Endothelial cell of umbilical vein (primary cell): ENCODE data around the gene MFN2. TPM values are rescaled to one million over a fixed set of nuclear protein-coding genes. Genes with fewer than 3 reads are reported as not detected.

ENCODE experiments used
- BruUV-seq: library from RNA; stranded (reverse); fragments of 400-500 nt; replicated peaks from 2 replicates; lab custom pipeline; 2021; lab: Mats Ljungman, UMichigan
- CTCF ChIA-PET: fragments of 300-600, 350-600 bp; sonication (Branson Sonifier 250); formaldehyde crosslinking; loops from one replicate; lab custom pipeline; 2021; ENCODE audit warnings: antibody characterized with exemption, inconsistent platforms; lab: Charles Lee
- POLR2A ChIA-PET: fragments of 300-600, 350-600 bp; sonication (Branson Sonifier 250); formaldehyde crosslinking; loops from one replicate; lab custom pipeline; 2021; ENCODE audit warnings: antibody characterized with exemption, inconsistent platforms; lab: Charles Lee
- DNase-seq: peaks from one replicate; pipeline ENCODE4 v3.0.0-alpha.2; 2011; ENCODE audit warnings: low read depth, low spot score
- FAIRE-seq: peaks from 2 replicates; lab custom pipeline; 2011; peaks lifted over from hg19 to GRCh38; lab: Jason Lieb, UNC
- H2AFZ ChIP-seq: 2 replicates; pipeline ENCODE4 v1.6.0; 2012; ENCODE audit warnings: low read depth, low read length, control low read depth, inconsistent platforms
- H3K27ac ChIP-seq: 2 replicates; pipeline ENCODE4 v1.5.1; 2011; ENCODE audit warnings: low read depth, mild to moderate bottlenecking, control low read depth, low read length, moderate library complexity; ENCODE audit not compliant: insufficient read depth
- H3K27me3 ChIP-seq, 2 experiments: 2 replicates each; pipeline versions ENCODE4 v1.6.0 to v1.6.1; 2011; ENCODE audit warnings: low read length in 2 of 2, mixed read lengths in 1 of 2; ENCODE audit not compliant: control insufficient read depth in 2 of 2, insufficient read depth in 2 of 2
- H3K36me3 ChIP-seq, 2 experiments: 2 replicates in 1 of 2; 3 replicates in 1 of 2; pipeline ENCODE4 v1.5.1; 2011; ENCODE audit warnings: low read length in 2 of 2, mild to moderate bottlenecking in 1 of 2, moderate library complexity in 1 of 2; ENCODE audit not compliant: control insufficient read depth in 2 of 2, insufficient read depth in 2 of 2; ENCODE audit errors: extremely low read depth in 1 of 2
- H3K4me1 ChIP-seq: 3 replicates; pipeline ENCODE4 v1.5.1; 2011; ENCODE audit warnings: mild to moderate bottlenecking, low read length; ENCODE audit not compliant: control insufficient read depth, insufficient read depth; ENCODE audit errors: extremely low read depth
- H3K4me2 ChIP-seq: 2 replicates; pipeline ENCODE4 v1.6.1; 2011; ENCODE audit warnings: low read length, control low read depth, mixed read lengths; ENCODE audit not compliant: insufficient read depth
- H3K4me3 ChIP-seq, 3 experiments: fragments of 200-600 bp in 1 of 3; sonication (generic), shearing (Covaris generic) in 1 of 3; replicated peaks in 1 of 3; 2 replicates each; pipeline ENCODE4 v1.5.1; 2011 to 2016; ENCODE audit warnings: control low read depth in 3 of 3, low read length in 3 of 3, mild to moderate bottlenecking in 2 of 3, inconsistent platforms in 1 of 3, low read depth in 1 of 3, moderate library complexity in 1 of 3; ENCODE audit not compliant: insufficient read depth in 1 of 3
- H3K79me2 ChIP-seq: 2 replicates; pipeline ENCODE4 v1.6.0; 2012; ENCODE audit warnings: low read length, inconsistent platforms; ENCODE audit not compliant: control insufficient read depth, insufficient read depth
- H3K9ac ChIP-seq: replicated peaks from 2 replicates; pipeline ENCODE3; 2011; ENCODE audit warnings: low read length, control low read depth; ENCODE audit not compliant: insufficient read depth; ENCODE audit errors: extremely low read depth
- H3K9me1 ChIP-seq: replicated peaks from 3 replicates; pipeline ENCODE4 v1.6.0; 2011; ENCODE audit warnings: mild to moderate bottlenecking, low read length; ENCODE audit not compliant: control insufficient read depth, insufficient read depth; ENCODE audit errors: extremely low read depth
- H3K9me3 ChIP-seq: replicated peaks from 2 replicates; pipeline ENCODE4 v1.5.1; 2012; ENCODE audit warnings: low read length, inconsistent platforms; ENCODE audit not compliant: control insufficient read depth, insufficient read depth
- H4K20me1 ChIP-seq: replicated peaks from 2 replicates; pipeline ENCODE3; 2011; ENCODE audit warnings: mild to moderate bottlenecking, low read length; ENCODE audit not compliant: control insufficient read depth, insufficient read depth; ENCODE audit errors: extremely low read depth
- EZH2 ChIP-seq: IDR thresholded peaks from 2 replicates; pipeline ENCODE4 v1.6.1; 2012; ENCODE audit warnings: borderline replicate concordance, low read depth, mild to moderate bottlenecking, moderate library complexity, low read length, inconsistent platforms; ENCODE audit not compliant: severe bottlenecking
- FOS ChIP-seq: IDR thresholded peaks from 2 replicates; pipeline ENCODE4 v1.6.1; 2011; ENCODE audit warnings: mild to moderate bottlenecking, low read length, moderate library complexity, borderline replicate concordance; ENCODE audit not compliant: insufficient read depth
- GATA2 ChIP-seq: IDR thresholded peaks from 2 replicates; pipeline ENCODE4 v1.7.0; 2011; ENCODE audit warnings: low read depth, mild to moderate bottlenecking, moderate library complexity, mixed read lengths, low read length; ENCODE audit not compliant: insufficient read length, insufficient read depth
- JUN ChIP-seq: IDR thresholded peaks from 2 replicates; pipeline ENCODE4 v1.6.1; 2011; ENCODE audit warnings: borderline replicate concordance, low read depth; ENCODE audit not compliant: insufficient read length, insufficient read depth
- MYC ChIP-seq: IDR thresholded peaks from one replicate; pipeline ENCODE4 v1.6.1; 2011; ENCODE audit warnings: mild to moderate bottlenecking, low read depth, low read length
- POLR2A ChIP-seq: IDR thresholded peaks from 2 replicates; pipeline ENCODE4 v1.6.1; 2012; ENCODE audit warnings: low read depth, mild to moderate bottlenecking, control low read depth, low read length
- POLR2AphosphoS5 ChIP-seq: IDR thresholded peaks from 2 replicates; pipeline ENCODE4 v1.6.1; 2012; ENCODE audit warnings: low read depth, mild to moderate bottlenecking, control low read depth, low read length, moderate library complexity; ENCODE audit not compliant: insufficient read depth
- dilution Hi-C: fragments of 300-500 bp; cut with MboI; formaldehyde crosslinking; loops from one replicate; pipeline ENCODE4 v1.15.0; 2019; ENCODE audit warnings: low sequenced_read_pairs; ENCODE audit not compliant: extremely low pct_ligation_motif_present
- intact Hi-C: fragments of 100-400 bp; cut with micrococcal nuclease; formaldehyde crosslinking; loops from one replicate; pipeline ENCODE4 v1.10.0; 2022
- polyA plus RNA-seq, 4 experiments: library from polyadenylated mRNA; depleted of rRNA in 3 of 4; stranded (reverse) in 3 of 4; unstranded in 1 of 4; fragments of >200 nt; gene quantifications; 2 replicates each; pipeline versions ENCODE4 v1.2.1 to v1.2.3, GENCODE V29; 2011 to 2012; ENCODE audit warnings: missing spikeins in 1 of 4
- total RNA-seq: library from RNA; stranded (reverse); gene quantifications from 2 replicates; pipeline ENCODE4 v1.2.3, GENCODE V29; 2021
- TF ChIP-seq, protein P1 (sequence below), 2 donors: IDR thresholded peaks; 1 replicate in 1 of 2; 2 replicates in 1 of 2; pipeline ENCODE4 v1.5.1; 2011; ENCODE audit warnings: low read length in 2 of 2, mild to moderate bottlenecking in 2 of 2, moderate library complexity in 2 of 2, control low read depth in 1 of 2, inconsistent platforms in 1 of 2, low read depth in 1 of 2; ENCODE audit not compliant: insufficient read depth in 1 of 2; ENCODE audit errors: extremely low read depth in 1 of 2
- TF ChIP-seq, protein P2 (sequence below): IDR thresholded peaks from 2 replicates; pipeline ENCODE4 v1.6.1; 2011; ENCODE audit not compliant: insufficient read depth, insufficient read length

Gene MFN2
- total and polyA plus RNA-seq, 2 donors (not counting 3 experiments of a cell fraction or from before 2014, with no cell fraction given): 51.4 to 82.4 TPM

DNA sequence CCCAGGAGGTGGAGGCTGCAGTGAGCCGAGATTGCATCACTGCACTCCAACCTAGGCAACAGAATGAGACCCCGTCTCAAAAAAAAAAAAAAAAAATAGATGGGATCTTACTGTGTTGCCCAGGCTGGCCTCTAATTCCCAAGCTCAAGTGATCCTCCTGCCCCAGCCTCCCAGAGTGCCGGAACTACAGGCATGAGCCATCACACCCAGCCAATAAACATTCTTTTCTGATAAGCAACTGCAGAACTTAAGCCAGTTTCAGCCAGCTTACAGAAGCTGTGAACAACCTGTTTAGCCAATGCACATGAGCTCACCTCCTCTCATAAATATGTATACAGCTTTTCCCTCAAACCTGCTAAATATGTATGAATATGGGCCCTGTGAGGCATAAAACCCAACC lies 35.9 kb downstream of the MFN2 start:
- peaks cover 8% of the 10 kb centered on the region for H3K79me2 ChIP-seq
- CTCF ChIA-PET: no interaction called here
- BruUV-seq: no TSS peak

More for the DNA sequence above, 35.9 kb downstream of the MFN2 start:
- H3K9me1 ChIP-seq: no peaks in the 10 kb centered on the region
- H3K36me3 ChIP-seq: peaks cover 0 to 12% of the 10 kb centered on the region in 2 experiments
- H2AFZ ChIP-seq: no peak overlapping the region
- H3K4me1 ChIP-seq: no peaks in the 10 kb centered on the region
- TF ChIP-seq GATA2 (no peak), JUN (no peak), POLR2A (no peak), EZH2 (no peak), FOS (no peak), MYC (no peak), POLR2AphosphoS5 (no peak)
- TF ChIP-seq, protein P1, sequence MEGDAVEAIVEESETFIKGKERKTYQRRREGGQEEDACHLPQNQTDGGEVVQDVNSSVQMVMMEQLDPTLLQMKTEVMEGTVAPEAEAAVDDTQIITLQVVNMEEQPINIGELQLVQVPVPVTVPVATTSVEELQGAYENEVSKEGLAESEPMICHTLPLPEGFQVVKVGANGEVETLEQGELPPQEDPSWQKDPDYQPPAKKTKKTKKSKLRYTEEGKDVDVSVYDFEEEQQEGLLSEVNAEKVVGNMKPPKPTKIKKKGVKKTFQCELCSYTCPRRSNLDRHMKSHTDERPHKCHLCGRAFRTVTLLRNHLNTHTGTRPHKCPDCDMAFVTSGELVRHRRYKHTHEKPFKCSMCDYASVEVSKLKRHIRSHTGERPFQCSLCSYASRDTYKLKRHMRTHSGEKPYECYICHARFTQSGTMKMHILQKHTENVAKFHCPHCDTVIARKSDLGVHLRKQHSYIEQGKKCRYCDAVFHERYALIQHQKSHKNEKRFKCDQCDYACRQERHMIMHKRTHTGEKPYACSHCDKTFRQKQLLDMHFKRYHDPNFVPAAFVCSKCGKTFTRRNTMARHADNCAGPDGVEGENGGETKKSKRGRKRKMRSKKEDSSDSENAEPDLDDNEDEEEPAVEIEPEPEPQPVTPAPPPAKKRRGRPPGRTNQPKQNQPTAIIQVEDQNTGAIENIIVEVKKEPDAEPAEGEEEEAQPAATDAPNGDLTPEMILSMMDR (IDR thresholded peaks at IDR 0.05; ENCODE audit: extremely low read depth in 1 of 2, insufficient read depth in 1 of 2, low read depth in 1 of 2, low read length in 2 of 2): no peak
- TF ChIP-seq, protein P2, sequence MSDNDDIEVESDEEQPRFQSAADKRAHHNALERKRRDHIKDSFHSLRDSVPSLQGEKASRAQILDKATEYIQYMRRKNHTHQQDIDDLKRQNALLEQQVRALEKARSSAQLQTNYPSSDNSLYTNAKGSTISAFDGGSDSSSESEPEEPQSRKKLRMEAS: no peak
- H3K4me3 ChIP-seq: no peak overlapping the region
- DNase-seq: no peak
- dilution Hi-C loops: no loop called here
- H3K27ac ChIP-seq: no peak overlapping the region
- H3K9ac ChIP-seq: no peak overlapping the region
- H4K20me1 ChIP-seq: no peaks in the 10 kb centered on the region
- H3K9me3 ChIP-seq: no peaks in the 10 kb centered on the region
- intact Hi-C loops: no loop called here
- no peak for FAIRE-seq
- no peaks in the 10 kb centered on the region for H3K27me3 ChIP-seq
- no peak overlapping the region for H3K4me2 ChIP-seq
- POLR2A ChIA-PET: no interaction called here
